Measurements from ENCODE around the gene POLR3A. TPM values are rescaled to one million over a fixed set of nuclear protein-coding genes. Genes with fewer than 3 reads are reported as not detected.

Gene POLR3A
- total and polyA plus RNA-seq, 12 donors = 4.2 to 12.5 (median 10.2) TPM

DNA sequence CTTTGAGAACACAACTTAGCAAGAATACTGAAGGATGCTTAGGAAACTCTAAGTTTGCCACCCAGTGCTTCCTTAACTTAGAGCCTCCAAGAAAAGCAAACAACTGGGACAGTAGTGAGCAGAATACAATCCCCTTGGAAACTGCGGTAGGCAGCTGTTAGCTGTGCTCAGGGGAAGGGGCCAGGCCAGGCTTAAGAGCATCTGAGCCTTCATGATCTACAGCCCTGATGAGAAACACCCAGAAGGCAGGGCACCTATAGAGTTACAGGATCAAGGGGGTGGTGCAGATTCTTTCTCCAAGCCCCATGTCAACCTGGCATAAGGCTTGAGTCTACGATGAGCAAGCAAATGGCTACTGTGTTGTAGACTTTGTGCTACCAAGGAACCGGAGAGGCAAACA lies 51.4 kb downstream of the POLR3A start:
- H3K27me3 ChIP-seq = no peaks in the 10 kb centered on the region
- H3K36me3 ChIP-seq = peaks cover 2 to 79% (median 57%) of the 10 kb centered on the region in 9 donors
- TF ChIP-seq, protein P1, sequence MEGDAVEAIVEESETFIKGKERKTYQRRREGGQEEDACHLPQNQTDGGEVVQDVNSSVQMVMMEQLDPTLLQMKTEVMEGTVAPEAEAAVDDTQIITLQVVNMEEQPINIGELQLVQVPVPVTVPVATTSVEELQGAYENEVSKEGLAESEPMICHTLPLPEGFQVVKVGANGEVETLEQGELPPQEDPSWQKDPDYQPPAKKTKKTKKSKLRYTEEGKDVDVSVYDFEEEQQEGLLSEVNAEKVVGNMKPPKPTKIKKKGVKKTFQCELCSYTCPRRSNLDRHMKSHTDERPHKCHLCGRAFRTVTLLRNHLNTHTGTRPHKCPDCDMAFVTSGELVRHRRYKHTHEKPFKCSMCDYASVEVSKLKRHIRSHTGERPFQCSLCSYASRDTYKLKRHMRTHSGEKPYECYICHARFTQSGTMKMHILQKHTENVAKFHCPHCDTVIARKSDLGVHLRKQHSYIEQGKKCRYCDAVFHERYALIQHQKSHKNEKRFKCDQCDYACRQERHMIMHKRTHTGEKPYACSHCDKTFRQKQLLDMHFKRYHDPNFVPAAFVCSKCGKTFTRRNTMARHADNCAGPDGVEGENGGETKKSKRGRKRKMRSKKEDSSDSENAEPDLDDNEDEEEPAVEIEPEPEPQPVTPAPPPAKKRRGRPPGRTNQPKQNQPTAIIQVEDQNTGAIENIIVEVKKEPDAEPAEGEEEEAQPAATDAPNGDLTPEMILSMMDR (IDR thresholded peaks at IDR 0.05) = no peak
- H3K4me1 ChIP-seq = peaks cover 0 to 4% (median 0%) of the 10 kb centered on the region in 9 donors
- H3K27ac ChIP-seq = no peak overlapping the region
- H3K9me3 ChIP-seq = no peaks in the 10 kb centered on the region
- H3K4me3 ChIP-seq = no peak overlapping the region
- WGBS, 2 donors = 97 to 99% methylated on average over 3 of the region's 3 CpGs
- intact Hi-C loops (cut with DNase I) = loop anchor here in 3 of 10 donors (2.0 to 10.0 kb wide), 2 partner anchors 133 to 135 kb away; no protein-coding TSS in a partner anchor
- ATAC-seq (no peak), DNase-seq (no peak)

DNA sequence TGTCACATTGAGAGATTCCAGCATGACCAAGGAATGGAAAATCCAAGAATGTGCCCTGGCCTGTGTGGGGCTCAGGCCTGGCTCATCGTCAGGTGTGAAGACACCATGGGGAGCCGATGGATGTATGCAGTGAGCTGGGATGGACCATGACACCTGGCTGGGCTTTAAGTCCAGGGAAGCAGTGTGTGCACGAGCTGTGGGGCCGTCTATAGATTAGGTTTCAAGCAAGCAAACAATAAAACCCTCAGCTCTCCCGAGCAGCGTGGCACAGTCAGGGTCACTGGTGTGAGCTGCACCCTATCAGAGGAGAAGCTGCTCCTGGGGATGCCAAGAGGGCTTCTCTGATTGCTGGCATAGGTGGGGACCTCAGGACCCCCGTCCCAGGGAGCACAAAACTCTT lies 52.3 kb downstream of the POLR3A start:
- ATAC-seq (no peak), DNase-seq (no peak)
- Histone ChIP-seq H3K9me3 (no peaks in the 10 kb centered on the region), H3K4me1 (peaks cover 0 to 10% (median 0%) of the 10 kb centered on the region in 9 donors), H3K27me3 (no peaks in the 10 kb centered on the region), H3K27ac (no peak overlapping the region), H3K36me3 (peaks cover 0 to 70% (median 47%) of the 10 kb centered on the region in 9 donors), H3K4me3 (no peak overlapping the region)
- intact Hi-C loops (cut with DNase I) = loop anchor here in 3 of 10 donors (2.0 to 10.0 kb wide), 2 partner anchors 132 to 134 kb away; no protein-coding TSS in a partner anchor
- TF ChIP-seq, protein P1 (IDR thresholded peaks at IDR 0.05) = no peak
- WGBS, 2 donors = 94 to 96% methylated on average over 7 of the region's 7 CpGs

DNA sequence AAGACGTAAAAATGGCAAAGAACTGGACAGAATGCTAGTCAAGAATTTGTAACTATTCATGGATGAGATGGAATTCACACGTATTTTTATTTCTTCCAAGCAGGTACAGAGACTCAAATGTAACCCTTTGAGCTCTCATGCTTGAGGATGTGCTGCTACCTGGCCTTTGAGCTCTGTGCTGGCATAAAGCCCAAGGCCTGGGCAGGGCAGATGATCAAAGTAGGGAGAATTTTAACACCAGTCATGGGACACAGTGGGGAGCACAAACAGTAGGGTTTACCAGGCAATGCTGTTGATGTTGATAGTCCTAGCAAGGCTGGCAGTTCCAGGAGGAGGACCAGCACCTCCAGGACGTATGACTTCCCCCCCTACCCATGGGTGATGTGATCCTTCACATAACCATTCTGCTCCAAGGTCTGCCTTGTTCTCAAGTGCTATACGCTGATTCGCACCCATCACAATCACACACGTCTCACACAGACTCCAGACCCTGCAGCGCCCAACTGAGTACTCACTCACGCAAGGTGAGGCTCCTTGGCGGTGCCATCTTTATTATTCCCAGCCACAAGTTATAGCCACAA lies 54.1 kb downstream of the POLR3A start:
- 88% methylated on average over 9 of the region's 9 CpGs for whole genome bisulfite sequencing, 2 donors
- TF ChIP-seq, protein P1 (IDR thresholded peaks at IDR 0.05) = no peak
- intact Hi-C loops (cut with DNase I) = loop anchor here in 2 of 10 donors (10.0 kb wide), 1 partner anchor 130 kb away; no protein-coding TSS in a partner anchor

DNA sequence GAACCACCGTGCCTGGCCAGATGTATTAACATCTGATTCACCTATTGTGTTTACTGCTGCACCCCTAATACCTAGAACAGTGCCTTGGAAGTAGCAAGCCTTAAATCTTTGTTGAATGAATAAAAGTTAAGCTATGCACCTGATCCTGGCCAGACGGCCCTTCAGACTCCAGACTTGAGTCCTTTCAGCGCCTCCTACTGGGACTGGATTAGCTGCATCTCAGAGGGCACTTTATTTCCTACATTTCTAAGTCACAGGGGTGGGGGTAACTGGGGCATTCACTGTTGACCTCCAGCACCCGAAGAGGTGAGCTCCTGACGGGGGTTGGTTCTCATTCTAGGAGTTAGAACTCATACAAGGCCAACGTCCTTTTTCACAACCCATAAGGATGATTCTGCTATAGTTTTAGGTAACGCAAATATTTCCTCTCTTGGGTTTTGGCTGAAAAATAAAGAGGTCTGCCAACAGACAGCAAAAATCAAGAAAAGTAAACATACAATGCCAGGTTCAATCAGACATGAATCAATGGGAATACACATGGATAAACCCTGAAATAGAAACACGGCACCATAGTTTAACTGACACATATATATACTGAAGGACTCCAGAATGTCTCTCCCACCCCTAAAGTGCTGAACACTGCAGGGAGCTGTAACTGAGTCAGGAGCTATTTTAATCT lies 54.8 kb downstream of the POLR3A start:
- H3K4me1 ChIP-seq = peaks cover 0 to 28% (median 12%) of the 10 kb centered on the region in 9 donors
- no peak overlapping the region for H3K27ac ChIP-seq
- WGBS, 2 donors = 83 to 85% methylated on average over 8 of the region's 8 CpGs
- DNase-seq (no peak), ATAC-seq (no peak)
- H3K27me3 ChIP-seq = no peaks in the 10 kb centered on the region
- no peaks in the 10 kb centered on the region for H3K9me3 ChIP-seq
- no peak overlapping the region for H3K4me3 ChIP-seq
- intact Hi-C loops (cut with DNase I) = loop anchor here in 5 of 10 donors (5.0 to 10.0 kb wide), 2 partner anchors 47 to 130 kb away; partner anchors contain the start of gene DLG5 (in 3 of the 5)
- peaks cover 0 to 45% (median 32%) of the 10 kb centered on the region in 9 donors for H3K36me3 ChIP-seq
- TF ChIP-seq, protein P1 (IDR thresholded peaks at IDR 0.05) = peak in 4 of 9 donors; percentile 11 to 32 (median 15)

More for the DNA sequence above, 54.1 kb downstream of the POLR3A start:
- Histone ChIP-seq H3K27ac (no peak overlapping the region), H3K27me3 (no peaks in the 10 kb centered on the region), H3K4me1 (peaks cover 0 to 28% (median 12%) of the 10 kb centered on the region in 9 donors), H3K4me3 (no peak overlapping the region), H3K9me3 (no peaks in the 10 kb centered on the region), H3K36me3 (peaks cover 0 to 51% (median 34%) of the 10 kb centered on the region in 9 donors)
- ATAC-seq = peak in 1 of 8 donors; percentile 16
- no peak for DNase-seq
